ENCODE measurements around the gene ABCA2. TPM values are rescaled to one million over a fixed set of nuclear protein-coding genes. Genes with fewer than 3 reads are reported as not detected.

The ABCA2 gene
- total and polyA plus RNA-seq, 4 donors, result 13.4 to 39.0 (median 16.5) TPM

DNA sequence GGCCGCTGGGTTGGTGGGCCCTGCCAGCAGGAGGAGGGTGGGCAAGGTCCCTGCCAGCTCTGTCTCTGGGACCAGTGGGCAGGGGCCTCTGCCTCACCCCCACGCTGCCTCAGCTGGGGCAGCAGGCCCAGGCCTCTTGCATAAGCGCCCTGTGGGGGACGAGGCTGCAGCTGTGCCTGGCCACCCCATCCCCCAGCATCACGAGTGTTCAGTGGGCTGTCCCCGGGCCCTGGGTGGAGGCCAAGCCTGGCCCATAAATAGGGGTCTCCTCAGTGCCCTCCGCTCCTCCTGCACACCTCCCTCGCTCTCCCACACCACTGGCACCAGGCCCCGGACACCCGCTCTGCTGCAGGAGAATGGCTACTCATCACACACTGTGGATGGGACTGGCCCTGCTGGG lies 50.8 kb downstream of the ABCA2 start, which contains the start of gene PTGDS:
Gene PTGDS (plus strand): TSS at position 282 of the 400 bp plus-strand sequence. CDS start 75 bp downstream, at position 357.
- no peaks in the 10 kb centered on the region for H3K36me3 ChIP-seq (ENCODE audit: control insufficient read depth in 4 of 4, insufficient read depth in 4 of 4, low read length in 4 of 4)
- no peaks in the 10 kb centered on the region for H3K27me3 ChIP-seq (ENCODE audit: control insufficient read depth in 3 of 3, insufficient read depth in 3 of 3, low read length in 2 of 3)
- TF ChIP-seq, protein P1, sequence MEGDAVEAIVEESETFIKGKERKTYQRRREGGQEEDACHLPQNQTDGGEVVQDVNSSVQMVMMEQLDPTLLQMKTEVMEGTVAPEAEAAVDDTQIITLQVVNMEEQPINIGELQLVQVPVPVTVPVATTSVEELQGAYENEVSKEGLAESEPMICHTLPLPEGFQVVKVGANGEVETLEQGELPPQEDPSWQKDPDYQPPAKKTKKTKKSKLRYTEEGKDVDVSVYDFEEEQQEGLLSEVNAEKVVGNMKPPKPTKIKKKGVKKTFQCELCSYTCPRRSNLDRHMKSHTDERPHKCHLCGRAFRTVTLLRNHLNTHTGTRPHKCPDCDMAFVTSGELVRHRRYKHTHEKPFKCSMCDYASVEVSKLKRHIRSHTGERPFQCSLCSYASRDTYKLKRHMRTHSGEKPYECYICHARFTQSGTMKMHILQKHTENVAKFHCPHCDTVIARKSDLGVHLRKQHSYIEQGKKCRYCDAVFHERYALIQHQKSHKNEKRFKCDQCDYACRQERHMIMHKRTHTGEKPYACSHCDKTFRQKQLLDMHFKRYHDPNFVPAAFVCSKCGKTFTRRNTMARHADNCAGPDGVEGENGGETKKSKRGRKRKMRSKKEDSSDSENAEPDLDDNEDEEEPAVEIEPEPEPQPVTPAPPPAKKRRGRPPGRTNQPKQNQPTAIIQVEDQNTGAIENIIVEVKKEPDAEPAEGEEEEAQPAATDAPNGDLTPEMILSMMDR (IDR thresholded peaks at IDR 0.05; ENCODE audit: control extremely low read depth, extremely low read depth), result no peak
- ATAC-seq (ENCODE audit: insufficient read depth, low FRiP score), result no peak
- peak within 1 kb of the TSS; percentile 31 for H3K4me3 ChIP-seq
- no peak within 1 kb of the TSS for H3K9ac ChIP-seq (ENCODE audit: insufficient read depth in 1 of 2, low read length in 2 of 2)
- DNase-seq, result peak; percentile 79 to 89 (median 80)
- peaks cover 0 to 26% (median 8%) of the 10 kb centered on the region in 5 donors for H3K4me1 ChIP-seq (ENCODE audit: control insufficient read depth in 5 of 5, insufficient read depth in 5 of 5, low read length in 5 of 5)
- 65 to 72% methylated on average over 10 of the region's 10 CpGs for WGBS, 2 donors
- H3K9me3 ChIP-seq (ENCODE audit: control insufficient read depth in 4 of 4, insufficient read depth in 3 of 4, low read length in 3 of 4), result peaks cover 0 to 1% (median 0%) of the 10 kb centered on the region in 4 donors
- H3K27ac ChIP-seq (ENCODE audit: low read depth in 1 of 2, low read length in 1 of 2), result peak within 1 kb of the TSS; percentile 52 to 82

DNA sequence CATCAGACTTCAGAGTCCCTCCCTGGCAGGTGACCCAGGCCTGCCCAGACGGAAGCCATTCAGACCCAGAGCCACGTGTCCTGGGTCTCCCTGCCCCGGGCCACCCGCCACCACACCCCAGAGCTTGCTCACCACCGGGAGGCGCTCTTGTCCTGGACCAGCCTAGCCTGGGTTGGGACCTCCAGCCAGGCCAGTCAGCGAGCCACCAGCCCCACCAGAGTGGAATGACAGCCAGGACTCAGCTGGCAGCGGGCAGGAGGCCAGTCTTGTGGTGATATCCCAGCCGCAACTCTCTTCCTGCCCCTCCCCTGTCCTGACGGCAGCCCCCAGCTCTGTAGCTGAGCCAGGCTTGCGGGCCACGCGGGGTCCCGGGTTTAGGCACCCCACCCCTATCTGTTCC lies 52.4 kb downstream of the ABCA2 start:
- Histone ChIP-seq H3K4me3 (no peak overlapping the region), H3K36me3 (ENCODE audit: control insufficient read depth in 4 of 4, insufficient read depth in 4 of 4, low read length in 4 of 4) (no peaks in the 10 kb centered on the region), H3K27ac (ENCODE audit: low read depth in 1 of 2, low read length in 1 of 2) (peak overlapping the region in 1 of 2 donors; percentile 55), H3K9me3 (ENCODE audit: control insufficient read depth in 4 of 4, insufficient read depth in 3 of 4, low read length in 3 of 4) (no peaks in the 10 kb centered on the region), H3K4me1 (ENCODE audit: control insufficient read depth in 5 of 5, insufficient read depth in 5 of 5, low read length in 5 of 5) (peaks cover 0 to 18% (median 5%) of the 10 kb centered on the region in 5 donors), H3K9ac (ENCODE audit: insufficient read depth in 1 of 2, low read length in 2 of 2) (no peak overlapping the region), H3K27me3 (ENCODE audit: control insufficient read depth in 3 of 3, insufficient read depth in 3 of 3, low read length in 2 of 3) (no peaks in the 10 kb centered on the region)
- TF ChIP-seq, protein P1 (IDR thresholded peaks at IDR 0.05; ENCODE audit: control extremely low read depth, extremely low read depth), result no peak
- WGBS, 2 donors, result 20 to 32% methylated on average over 14 of the region's 14 CpGs
- DNase-seq (peak in 1 of 3 donors; percentile 50), ATAC-seq (ENCODE audit: insufficient read depth, low FRiP score) (no peak)

DNA sequence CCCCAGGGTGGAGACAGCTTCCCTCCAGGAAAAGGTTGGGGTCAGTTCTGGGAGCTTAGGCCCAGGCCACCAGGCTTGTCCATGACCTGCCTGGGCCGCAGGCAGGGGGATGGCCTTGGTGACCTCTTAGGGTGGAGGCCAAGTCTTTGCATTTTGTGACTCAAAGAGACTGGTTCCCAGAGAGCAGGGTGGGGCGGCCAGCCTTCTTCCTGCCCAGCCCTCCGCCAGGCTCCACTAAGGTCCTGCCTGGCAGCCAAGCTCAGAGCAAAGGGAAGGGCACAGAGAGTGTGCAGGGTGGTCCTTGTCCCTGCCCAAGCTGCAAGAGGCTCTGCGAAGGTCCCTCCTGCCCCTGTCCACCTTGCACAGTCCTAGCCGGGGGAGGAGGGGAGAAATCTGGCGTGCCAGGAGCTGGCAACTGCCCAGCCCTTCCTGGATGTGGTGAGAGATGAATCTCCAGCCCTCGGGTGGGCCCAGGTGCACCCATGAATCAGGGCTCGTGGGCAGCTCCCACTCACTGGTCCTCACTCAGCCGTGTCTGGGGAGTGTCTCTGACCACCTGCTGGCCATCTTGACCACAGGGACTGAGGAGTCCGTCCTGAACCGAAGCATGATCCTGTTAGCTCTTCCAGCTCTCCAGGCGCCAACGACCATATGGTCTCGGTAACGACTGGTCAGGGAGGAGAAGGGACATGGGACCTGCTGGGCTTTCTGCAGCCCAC lies 53.1 kb downstream of the ABCA2 start:
- ATAC-seq (ENCODE audit: insufficient read depth, low FRiP score) (no peak), DNase-seq (no peak)
- no peak overlapping the region for H3K4me3 ChIP-seq
- TF ChIP-seq, protein P1 (IDR thresholded peaks at IDR 0.05; ENCODE audit: control extremely low read depth, extremely low read depth), result no peak
- no peak overlapping the region for H3K9ac ChIP-seq (ENCODE audit: insufficient read depth in 1 of 2, low read length in 2 of 2)
- WGBS, 2 donors, result 52 to 55% methylated on average over 14 to 15 of the region's 15 CpGs
- H3K4me1 ChIP-seq (ENCODE audit: control insufficient read depth in 5 of 5, insufficient read depth in 5 of 5, low read length in 5 of 5), result peaks cover 0 to 25% (median 5%) of the 10 kb centered on the region in 5 donors
- no peaks in the 10 kb centered on the region for H3K9me3 ChIP-seq (ENCODE audit: control insufficient read depth in 4 of 4, insufficient read depth in 3 of 4, low read length in 3 of 4)
- H3K27me3 ChIP-seq (ENCODE audit: control insufficient read depth in 3 of 3, insufficient read depth in 3 of 3, low read length in 2 of 3), result no peaks in the 10 kb centered on the region
- no peaks in the 10 kb centered on the region for H3K36me3 ChIP-seq (ENCODE audit: control insufficient read depth in 4 of 4, insufficient read depth in 4 of 4, low read length in 4 of 4)
- peak overlapping the region; percentile 10 to 55 for H3K27ac ChIP-seq (ENCODE audit: low read depth in 1 of 2, low read length in 1 of 2)
